Measurements from ENCODE around the gene SLC5A4. TPM values are rescaled to one million over a fixed set of nuclear protein-coding genes. Genes with fewer than 3 reads are reported as not detected.

The SLC5A4 gene
- total and polyA plus RNA-seq, 2 donors from 2014 or later, result 2.0 TPM; not detected in 1

DNA sequence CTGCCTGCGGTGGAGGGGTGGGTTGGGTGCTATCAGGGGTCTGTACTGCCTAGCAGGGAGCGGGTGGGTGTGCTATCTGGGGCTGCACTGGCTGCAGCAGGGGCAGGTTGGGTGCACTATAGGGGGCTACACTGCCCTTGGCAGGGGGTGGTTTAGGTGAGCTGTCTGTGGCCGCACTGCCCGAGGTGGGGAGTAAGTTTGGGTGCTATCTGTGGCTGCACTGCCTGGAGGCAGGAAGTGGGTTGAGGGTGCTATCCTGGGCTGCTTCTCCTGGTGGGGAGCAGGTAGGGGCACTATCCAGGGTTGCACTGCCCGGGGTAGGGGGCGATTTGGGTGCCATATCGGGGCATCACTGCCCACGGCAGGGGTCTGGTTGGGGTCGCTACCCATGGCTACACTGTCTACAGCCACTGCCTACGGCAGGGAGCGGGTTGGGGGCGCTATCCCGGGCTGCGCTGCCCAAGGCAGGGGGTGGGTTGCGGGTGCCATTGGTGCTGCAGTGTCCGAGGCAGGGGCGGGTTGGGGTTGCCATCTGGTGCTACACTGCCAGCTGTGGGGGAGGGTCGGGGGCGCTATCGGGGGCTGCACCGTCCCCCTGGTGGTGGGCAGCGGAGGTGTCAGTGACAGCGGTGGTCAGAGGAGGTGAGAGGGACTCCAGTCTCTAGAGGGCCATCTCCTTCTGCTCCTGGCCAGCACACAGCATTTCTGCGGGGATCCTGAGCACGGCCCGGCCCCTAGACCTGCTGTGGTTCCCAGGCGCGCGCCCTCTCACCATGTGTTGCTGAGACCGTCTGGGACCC, 49.0 kb downstream of the SLC5A4 start:
- H3K27me3 ChIP-seq (ENCODE audit: control insufficient read depth, insufficient read depth, low read length), result no peaks in the 10 kb centered on the region
- no peak overlapping the region for H3K9ac ChIP-seq (ENCODE audit: low read length in 3 of 3)
- no peaks in the 10 kb centered on the region for H3K36me3 ChIP-seq (ENCODE audit: control insufficient read depth in 2 of 3, insufficient read depth in 3 of 3, low read length in 3 of 3)
- FAIRE-seq, result no peak
- no peak for DNase-seq
- TF ChIP-seq, protein P1, sequence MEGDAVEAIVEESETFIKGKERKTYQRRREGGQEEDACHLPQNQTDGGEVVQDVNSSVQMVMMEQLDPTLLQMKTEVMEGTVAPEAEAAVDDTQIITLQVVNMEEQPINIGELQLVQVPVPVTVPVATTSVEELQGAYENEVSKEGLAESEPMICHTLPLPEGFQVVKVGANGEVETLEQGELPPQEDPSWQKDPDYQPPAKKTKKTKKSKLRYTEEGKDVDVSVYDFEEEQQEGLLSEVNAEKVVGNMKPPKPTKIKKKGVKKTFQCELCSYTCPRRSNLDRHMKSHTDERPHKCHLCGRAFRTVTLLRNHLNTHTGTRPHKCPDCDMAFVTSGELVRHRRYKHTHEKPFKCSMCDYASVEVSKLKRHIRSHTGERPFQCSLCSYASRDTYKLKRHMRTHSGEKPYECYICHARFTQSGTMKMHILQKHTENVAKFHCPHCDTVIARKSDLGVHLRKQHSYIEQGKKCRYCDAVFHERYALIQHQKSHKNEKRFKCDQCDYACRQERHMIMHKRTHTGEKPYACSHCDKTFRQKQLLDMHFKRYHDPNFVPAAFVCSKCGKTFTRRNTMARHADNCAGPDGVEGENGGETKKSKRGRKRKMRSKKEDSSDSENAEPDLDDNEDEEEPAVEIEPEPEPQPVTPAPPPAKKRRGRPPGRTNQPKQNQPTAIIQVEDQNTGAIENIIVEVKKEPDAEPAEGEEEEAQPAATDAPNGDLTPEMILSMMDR (IDR thresholded peaks at IDR 0.05; ENCODE audit: borderline replicate concordance, extremely low read depth, insufficient read depth), result no peak
- no peak overlapping the region for H3K4me3 ChIP-seq (ENCODE audit: low read length in 3 of 3)
- intact Hi-C loops (cut with DNase I), result no loop called here
- H3K27ac ChIP-seq (ENCODE audit: low read depth in 2 of 2, low read length in 2 of 2), result no peak overlapping the region
- H3K9me3 ChIP-seq (ENCODE audit: control insufficient read depth in 2 of 3, insufficient read depth in 1 of 3, low read length in 3 of 3), result no peaks in the 10 kb centered on the region
- peaks cover 0 to 5% (median 0%) of the 10 kb centered on the region in 3 donors for H3K4me1 ChIP-seq (ENCODE audit: control insufficient read depth in 2 of 3, insufficient read depth in 2 of 3, low read depth in 1 of 3, low read length in 3 of 3)

DNA sequence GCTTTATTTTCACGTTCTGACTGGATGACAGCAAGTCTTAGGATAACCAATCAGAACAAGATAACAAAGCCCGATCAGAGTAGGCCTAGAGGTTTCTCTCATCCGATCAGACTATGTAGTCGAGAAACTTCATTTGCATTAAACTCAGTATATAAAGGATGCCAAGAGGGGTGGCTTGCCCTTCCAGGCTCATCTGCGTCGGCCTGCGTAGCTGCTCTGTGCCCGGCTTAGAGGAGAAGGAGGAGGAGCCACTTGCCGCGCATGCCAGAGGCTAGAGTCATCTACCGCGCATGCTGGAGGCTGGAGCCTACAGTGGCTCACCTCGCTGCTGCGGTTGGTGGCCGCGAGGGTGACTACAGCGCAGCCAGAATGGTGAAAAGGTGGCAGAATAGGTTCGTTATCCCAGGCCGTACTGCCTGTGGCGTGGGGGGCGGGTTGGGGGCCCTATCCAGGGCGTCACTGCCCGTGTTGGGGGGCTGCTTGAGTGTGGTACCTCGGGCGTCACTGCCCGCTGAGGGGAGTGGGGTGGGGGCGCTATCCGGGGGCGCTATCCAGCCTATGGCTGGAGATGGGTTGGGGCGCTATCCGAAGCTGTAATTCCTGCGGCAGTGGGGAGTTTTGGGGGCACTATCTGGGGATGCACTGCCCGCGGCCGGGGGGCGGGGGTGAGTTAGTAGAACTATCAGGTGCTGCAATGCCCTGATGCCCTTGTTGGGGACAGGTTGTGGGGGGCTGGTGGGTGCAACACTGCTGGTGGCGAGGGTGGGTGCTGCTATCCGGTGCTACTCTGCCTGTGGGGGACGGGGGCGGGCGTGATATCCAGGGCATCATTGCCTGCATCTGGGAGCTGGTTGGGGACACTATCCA, 50.1 kb downstream of the SLC5A4 start, which contains the start of gene RFPL2:
Gene RFPL2, minus strand, starts transcription at position 218 of the 867 bp plus-strand sequence. CDS start 2,622 bp downstream, outside the sequence.
- Histone ChIP-seq H3K27me3 (ENCODE audit: control insufficient read depth, insufficient read depth, low read length) (no peaks in the 10 kb centered on the region), H3K36me3 (ENCODE audit: control insufficient read depth in 2 of 3, insufficient read depth in 3 of 3, low read length in 3 of 3) (no peaks in the 10 kb centered on the region), H3K4me1 (ENCODE audit: control insufficient read depth in 2 of 3, insufficient read depth in 2 of 3, low read depth in 1 of 3, low read length in 3 of 3) (peaks cover 0 to 5% (median 0%) of the 10 kb centered on the region in 3 donors), H3K9ac (ENCODE audit: low read length in 3 of 3) (no peak within 1 kb of the TSS), H3K27ac (ENCODE audit: low read depth in 2 of 2, low read length in 2 of 2) (no peak within 1 kb of the TSS), H3K9me3 (ENCODE audit: control insufficient read depth in 2 of 3, insufficient read depth in 1 of 3, low read length in 3 of 3) (no peaks in the 10 kb centered on the region), H3K4me3 (ENCODE audit: low read length in 3 of 3) (peak within 1 kb of the TSS in 1 of 3 donors; percentile 42)
- intact Hi-C loops (cut with DNase I), result no loop called here
- TF ChIP-seq, protein P1 (IDR thresholded peaks at IDR 0.05; ENCODE audit: borderline replicate concordance, extremely low read depth, insufficient read depth), result no peak
- FAIRE-seq (no peak), DNase-seq (peak in 2 of 5 donors; percentile 36 to 62)

DNA sequence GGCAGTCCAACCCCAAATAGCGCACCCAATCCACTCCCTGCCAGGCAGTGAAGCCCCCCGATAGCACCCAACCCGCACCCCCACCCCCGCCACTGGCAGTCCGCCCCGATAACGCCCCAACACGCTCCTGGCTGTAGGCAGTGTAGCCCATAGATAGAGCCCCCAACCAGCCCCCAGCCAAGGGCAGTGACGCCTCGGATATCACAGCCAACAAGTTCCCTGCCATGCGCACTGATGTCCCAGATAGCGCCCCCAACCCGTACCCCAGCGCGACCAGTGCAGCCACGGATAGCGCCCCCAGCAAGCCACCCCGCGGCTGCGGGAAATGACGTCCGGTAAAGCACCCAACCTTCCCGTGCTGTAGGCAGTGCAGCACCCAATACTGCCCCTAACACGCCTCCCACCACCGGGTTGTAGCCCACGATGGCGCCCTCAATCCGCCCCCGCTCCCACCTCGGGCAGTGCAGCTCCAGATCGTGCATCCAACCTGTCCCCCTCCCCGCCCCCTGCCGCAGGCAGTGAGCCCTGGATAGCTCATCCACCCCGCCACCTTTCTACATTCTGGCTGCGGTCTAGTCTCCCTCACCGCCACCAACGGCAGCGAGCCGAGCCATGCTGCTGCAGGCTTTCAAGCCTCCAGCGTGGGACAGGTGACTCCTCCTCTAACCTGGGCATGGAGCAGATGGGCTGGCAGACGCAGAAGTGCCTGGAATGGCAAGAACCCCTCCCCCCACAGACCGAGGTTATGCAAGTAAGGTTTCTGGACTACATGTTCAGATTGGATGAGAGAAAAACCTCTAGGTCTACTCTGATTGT, 50.9 kb downstream of the SLC5A4 start:
- no peaks in the 10 kb centered on the region for H3K36me3 ChIP-seq (ENCODE audit: control insufficient read depth in 2 of 3, insufficient read depth in 3 of 3, low read length in 3 of 3)
- no peak for FAIRE-seq
- no peaks in the 10 kb centered on the region for H3K27me3 ChIP-seq (ENCODE audit: control insufficient read depth, insufficient read depth, low read length)
- intact Hi-C loops (cut with DNase I), result no loop called here
- TF ChIP-seq, protein P1 (IDR thresholded peaks at IDR 0.05; ENCODE audit: borderline replicate concordance, extremely low read depth, insufficient read depth), result no peak
- H3K4me3 ChIP-seq (ENCODE audit: low read length in 3 of 3), result peak overlapping the region in 1 of 3 donors; percentile 42
- no peak overlapping the region for H3K9ac ChIP-seq (ENCODE audit: low read length in 3 of 3)
- peak in 2 of 5 donors; percentile 27 to 36 for DNase-seq
- peaks cover 0 to 5% (median 0%) of the 10 kb centered on the region in 3 donors for H3K4me1 ChIP-seq (ENCODE audit: control insufficient read depth in 2 of 3, insufficient read depth in 2 of 3, low read depth in 1 of 3, low read length in 3 of 3)
- H3K27ac ChIP-seq (ENCODE audit: low read depth in 2 of 2, low read length in 2 of 2), result no peak overlapping the region
- H3K9me3 ChIP-seq (ENCODE audit: control insufficient read depth in 2 of 3, insufficient read depth in 1 of 3, low read length in 3 of 3), result no peaks in the 10 kb centered on the region
